ENCODE measurements around the gene CCSER1.

DNA sequence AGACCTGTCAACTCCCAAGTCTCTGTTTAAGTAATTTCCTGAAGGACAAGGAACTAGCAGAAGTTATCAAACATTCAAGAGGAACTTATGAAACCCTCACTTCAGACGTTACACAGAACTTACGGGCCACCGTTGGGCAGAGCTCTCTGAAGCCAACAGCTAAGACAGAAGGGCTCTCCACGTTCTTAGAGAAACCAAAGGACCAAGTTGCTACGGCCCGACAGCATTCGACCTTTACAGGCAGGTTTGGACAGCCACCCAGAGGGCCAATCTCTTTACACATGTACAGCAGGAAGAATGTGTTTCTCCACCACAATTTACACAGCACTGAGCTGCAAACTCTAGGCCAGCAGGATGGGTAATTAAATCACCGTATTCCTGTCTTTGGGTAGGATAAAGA is 1471.5 kb downstream of the CCSER1 start:
- TF ChIP-seq POLR2A (IDR thresholded peaks at IDR 0.05; ENCODE audit: low read depth, low read length) (no peak), TAF1 (IDR thresholded peaks at IDR 0.05; ENCODE audit: borderline replicate concordance, low read depth, low read length) (no peak), POLR2AphosphoS5 (IDR thresholded peaks at IDR 0.05; ENCODE audit: low read depth, low read length) (no peak)
